GM18511 (cell line): ENCODE results near the gene PKD2L2.
"Not testable (repeated sequence)": the region's sequence is repeated elsewhere in the genome, so short reads cannot be mapped to it uniquely, and the experiment has no call there.

Experiments
- ATAC-seq: cut with Tn5 transposase; IDR thresholded peaks from one replicate; pipeline ENCODE4 v1.9.1; 2021; ENCODE audit warnings: mild to moderate bottlenecking, moderate library complexity; ENCODE audit not compliant: unreplicated experiment

Gene PKD2L2

DNA sequence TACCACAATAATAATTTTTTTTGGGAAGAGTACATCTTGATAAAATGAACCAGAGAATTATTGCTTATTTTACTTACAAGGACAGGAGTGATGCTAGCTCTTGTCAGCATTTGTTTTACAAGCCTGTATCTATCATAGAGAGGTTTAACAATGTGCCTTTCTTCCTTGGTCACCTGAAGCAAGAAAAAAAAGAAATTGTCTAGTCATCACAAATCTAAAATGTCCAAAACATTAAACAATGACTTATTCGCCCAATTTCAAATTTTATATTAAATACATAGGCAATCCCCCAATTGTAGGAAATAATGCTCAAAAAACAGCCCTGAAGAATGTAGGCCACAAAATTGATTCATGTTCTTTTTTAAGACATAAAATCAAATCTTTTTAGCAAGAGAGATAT lies 56.6 kb downstream of the PKD2L2 start:
- no peak for ATAC-seq

DNA sequence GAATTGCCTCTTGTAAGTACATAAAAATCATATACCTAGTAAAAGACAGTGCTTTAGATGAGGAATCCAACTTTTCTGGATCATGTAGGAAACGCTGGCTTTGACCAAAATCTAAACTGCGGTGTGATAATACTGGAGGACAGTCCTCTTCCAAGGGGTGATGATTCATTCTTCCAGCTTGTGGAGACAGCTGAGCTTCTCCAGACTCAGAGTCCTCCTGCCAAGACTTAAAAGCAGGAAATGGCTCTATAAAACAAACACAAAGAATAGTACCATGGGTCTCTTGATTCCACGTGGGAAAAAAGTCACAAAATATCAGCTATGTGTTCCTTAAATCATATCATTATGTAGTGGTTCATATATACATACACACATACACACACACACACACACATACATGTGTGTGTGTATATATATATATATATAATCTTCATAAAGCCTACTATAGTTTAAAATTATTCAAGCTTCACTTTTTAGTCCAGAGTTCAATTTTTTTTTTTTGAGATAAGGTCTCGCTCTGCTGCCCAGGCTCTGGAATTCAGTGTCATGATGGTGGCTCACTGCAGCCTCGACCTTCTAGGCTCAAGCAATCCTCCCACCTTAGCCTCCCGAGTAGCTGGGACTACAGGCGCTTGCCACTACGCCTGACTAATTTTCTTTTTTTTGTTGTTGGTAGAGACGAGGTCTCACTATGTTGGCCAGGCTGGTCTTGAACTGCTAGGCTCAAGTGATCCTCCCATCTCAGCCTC lies 65.0 kb downstream of the PKD2L2 start:
- ATAC-seq: no peak

- no peak for ATAC-seq
Observed at GRCh38 chr5:137957948-137958347, 68.7 kb downstream of the PKD2L2 start.

DNA sequence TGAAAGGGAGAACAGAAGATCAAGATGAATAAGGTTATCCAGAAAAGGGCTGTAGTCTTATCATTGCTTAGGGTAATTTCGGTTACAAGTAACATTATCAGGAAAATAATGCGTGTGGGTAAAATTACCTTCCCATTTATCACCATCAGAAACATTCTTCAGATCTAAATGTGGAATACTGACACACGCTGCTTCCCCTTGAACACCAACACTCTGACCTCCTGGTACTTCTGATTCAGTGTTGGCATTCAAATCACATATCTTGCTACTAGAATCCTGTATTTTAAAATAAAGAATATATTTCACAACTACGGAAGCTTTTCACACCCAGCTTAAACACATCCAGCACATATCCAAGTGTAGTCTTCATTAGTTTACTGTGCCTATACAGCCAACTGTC lies 70.2 kb downstream of the PKD2L2 start:
- no peak for ATAC-seq

DNA sequence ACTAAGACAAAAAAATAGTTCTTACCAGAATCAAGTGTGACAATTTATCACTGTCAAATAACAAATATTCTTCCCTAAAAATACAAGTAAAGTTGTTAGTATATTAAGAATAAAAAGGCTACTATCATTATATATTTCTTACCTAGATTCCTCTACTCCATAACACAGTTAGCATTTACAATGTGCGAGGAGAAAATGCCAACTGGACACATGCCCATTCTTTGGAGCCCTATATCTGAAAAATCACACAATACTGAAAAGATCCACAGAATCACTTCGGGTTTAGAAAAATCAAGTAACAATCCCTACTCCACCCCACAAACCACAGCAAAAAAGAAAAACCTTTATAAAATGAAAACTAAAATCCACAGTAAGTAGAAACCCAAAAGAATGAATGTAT lies 70.9 kb downstream of the PKD2L2 start:
- ATAC-seq: no peak

GRCh38 chr5:137960819-137961218 lies 71.6 kb downstream of the PKD2L2 start:
- ATAC-seq: no peak

DNA sequence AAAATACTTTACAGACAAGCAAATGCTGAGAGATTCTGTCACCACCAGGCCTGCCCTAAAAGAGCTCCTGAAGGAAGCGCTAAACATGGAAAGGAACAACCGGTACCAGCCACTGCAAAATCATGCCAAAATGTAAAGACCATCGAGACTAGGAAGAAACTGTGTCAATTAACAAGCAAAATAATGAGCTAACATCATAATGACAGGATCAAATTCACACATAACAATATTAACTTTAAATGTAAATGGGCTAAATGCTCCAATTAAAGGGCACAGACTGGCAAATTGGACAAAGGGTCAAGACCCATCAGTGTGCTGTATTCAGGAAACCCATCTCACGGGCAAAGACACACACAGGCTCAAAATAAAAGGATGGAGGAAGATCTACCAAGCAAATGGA lies 81.1 kb downstream of the PKD2L2 start:
- ATAC-seq: not testable (repeated sequence)

DNA sequence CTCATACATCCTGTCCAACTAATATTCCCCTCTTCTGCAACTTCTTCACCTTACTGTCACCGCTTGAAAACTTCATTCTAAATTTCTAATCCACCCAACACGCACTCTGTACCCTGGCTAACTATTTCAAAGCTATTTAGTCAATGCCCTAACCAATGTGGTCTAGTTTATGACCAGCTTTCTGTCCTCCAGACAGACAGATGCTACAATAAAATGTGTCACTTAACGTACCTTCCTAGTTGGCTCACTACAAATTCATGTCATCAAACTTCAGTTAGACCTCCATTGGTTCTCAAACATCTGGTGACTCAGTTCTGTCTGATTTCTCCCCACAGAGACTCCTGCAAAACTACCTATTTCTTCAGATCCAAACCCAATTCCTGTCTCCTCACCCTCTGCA lies 86.0 kb downstream of the PKD2L2 start:
- ATAC-seq: no peak

DNA sequence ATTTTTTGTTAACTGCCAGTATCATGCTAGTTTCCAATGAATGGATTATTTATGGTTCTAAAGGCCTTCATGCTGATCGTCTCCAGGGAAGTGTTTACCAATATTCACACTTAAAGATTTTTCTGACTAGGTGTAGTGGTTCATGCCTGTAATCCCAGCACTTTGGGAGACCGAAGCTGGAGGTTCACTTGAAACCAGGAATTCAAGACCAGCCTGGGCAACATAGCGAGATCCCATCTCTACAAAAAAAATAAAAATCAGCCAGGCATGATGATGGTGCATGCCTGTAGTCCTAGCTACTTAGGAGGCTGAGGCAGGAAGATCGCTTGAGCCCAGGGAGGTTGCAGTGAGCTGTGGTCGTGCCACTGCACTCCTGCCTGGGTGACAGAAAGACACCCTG lies 100.2 kb downstream of the PKD2L2 start:
- no peak for ATAC-seq
